Islet of Langerhans (tissue), 1 donor: ENCODE results near the gene AAGAB.

Experiments used
- FAIRE-seq: peaks from one replicate; lab custom pipeline; 2011; peaks lifted over from hg19 to GRCh38; lab: Jason Lieb, UNC

The AAGAB gene

DNA sequence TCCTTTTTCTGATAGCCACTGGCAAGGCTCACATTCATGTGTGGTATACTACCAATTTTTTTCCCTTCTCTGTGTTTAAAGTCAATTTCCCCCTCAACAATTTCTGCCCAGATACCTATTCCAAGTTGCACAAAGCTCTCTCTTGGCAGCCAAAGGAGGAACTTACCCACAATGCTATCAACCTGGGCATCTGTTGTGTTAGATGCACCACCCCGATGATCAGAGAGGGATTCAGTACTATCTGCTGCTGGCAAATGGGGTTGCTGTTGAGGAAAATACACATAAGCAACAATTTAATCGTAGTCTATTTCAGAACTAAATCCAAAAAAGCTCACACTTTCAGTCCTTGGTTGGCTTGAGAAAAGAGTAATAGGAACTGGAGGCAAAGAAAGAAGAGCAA is 46.1 kb downstream of the AAGAB start:
- no peak for FAIRE-seq

DNA sequence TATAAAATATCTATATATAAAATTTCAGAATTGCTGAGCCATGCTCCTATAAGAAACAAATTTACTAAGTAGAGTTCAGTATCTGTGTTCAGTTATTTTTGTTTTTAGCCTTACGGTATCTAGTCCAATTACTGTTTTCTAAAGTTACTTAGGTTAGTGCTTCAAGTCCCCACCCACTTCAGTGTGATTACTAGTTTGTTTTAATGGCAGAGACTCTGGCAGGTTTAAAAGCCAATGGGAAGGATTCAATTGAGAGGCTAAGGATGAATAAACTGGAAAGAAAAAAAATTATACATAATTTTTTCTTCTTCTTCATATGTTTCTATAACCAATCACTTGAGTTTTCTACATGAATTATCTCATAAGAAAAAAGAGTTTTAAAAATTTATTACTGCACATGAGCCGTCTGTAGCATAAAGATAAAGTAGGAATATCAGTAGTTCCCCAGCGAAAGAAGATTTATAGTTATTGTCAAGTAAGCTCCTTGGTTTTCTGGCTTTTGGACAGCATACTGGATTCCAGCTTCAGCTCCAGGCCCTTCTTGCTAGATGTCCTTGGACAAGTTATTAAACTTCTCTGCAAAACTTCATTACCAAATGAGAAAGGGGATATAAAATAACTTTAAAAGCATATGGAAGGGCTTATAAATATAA is 46.8 kb downstream of the AAGAB start:
- FAIRE-seq = no peak

DNA sequence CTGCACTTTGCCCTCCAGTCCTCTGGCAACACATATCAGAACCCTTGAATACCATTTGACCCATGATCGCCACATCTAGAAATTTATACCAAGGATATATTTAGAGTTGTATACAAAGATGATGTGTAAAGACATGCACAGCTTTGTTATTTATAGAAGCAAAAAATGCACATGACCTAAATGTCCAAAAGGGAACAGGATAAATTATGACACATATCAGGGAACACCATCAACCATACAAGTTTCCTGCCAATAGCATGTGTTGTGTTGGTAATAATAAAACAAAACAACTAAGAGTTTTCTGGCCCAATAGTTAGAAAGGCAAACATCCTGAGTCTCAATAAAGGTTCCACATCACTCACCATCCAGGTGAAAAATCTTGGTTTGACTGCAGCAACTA is 51.5 kb downstream of the AAGAB start:
- no peak for FAIRE-seq

DNA sequence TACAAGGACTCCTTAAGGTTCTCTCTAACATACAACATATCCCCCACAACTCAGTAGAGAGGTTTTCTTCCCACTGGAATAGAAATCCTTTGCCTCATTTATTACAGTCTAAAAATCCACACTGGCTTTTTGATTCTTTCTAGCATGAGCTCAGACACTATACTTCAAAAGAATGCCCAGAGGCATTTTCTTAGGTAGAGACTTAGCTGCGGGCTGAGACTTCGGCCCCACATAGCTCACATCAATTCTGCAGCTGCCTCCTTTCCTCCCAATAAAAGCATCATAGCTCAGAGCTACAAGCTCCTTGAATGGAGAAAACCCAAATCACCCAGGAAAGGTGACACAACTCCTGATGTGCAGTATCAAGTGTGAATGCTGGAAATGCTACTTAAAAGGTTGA is 52.4 kb downstream of the AAGAB start:
- no peak for FAIRE-seq

DNA sequence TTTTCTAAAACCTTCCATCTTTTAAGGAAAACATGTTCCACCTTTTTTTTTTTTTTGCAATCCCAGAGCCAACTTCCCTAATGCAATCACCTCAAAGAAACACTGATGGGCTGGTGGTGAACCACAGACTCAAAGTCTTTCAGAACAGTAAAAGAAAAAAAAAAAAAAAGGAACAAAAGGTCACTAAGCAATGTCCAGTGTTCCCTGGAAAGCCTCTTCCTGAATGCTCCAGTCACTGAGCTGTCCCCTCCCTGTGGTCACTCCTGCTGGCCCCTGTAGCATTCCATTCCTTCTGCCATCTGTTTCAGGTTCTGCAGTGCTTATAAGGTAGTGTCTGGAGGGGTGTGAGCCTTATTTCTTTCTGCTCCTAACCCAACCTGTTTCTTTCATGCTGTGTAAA is 53.3 kb downstream of the AAGAB start:
- no peak for FAIRE-seq

DNA sequence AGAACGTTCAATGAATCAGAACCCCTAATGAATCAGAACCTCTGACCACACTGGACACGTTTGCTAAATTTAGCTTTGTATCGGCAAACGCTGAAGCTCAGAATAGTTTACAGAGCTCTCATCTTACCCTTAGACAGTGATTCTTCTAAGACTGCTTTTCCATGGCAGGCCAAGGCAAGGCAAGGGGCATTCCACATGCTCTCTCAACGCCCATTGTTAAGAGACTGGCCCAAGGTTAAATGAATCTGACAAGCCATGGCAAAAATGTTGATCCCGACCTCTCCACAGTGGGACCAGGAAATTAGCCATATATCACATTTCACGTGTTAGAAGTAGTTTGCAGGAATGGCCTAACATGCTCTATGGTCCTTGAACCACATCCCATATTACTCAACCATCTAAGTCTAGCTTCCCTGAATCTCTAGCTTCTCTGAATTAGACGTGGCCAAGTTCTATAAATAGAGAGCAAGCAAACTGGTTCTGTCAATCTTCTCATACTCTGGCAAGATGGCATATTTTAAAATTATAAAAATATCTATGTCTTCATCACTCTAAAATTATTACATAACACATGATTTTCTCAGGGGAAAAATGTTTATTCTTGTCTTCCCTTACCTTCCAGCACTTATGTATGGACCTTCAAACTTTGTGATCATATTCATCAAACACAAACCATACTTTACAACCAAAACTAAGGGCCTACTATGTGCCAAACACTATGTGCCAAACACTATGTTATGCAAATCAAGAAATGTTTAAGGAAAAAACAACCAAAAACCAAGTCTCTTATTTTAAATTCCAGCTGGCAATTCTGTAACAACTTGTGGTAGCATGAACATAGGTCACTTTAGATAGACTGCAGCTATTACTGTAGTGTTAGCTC is 54.3 kb downstream of the AAGAB start:
- no peak for FAIRE-seq

DNA sequence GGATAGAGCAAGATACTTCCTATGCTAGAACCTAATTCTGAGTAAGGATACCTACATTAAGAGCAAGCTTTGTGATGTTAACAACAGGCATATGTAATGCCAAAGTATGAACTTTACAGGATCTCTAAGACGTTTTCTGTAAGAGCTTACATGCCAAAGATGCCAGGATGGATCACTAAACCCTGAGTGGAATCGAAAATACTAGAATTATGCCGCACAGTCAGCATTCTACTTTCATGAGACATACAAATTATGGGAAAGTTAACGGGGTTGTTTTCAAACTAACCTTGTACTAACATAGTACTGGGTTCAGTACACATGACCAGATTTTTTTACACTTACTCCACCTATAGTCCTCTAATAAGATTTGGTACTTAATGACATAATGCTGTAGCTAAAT is 55.1 kb downstream of the AAGAB start:
- no peak for FAIRE-seq

DNA sequence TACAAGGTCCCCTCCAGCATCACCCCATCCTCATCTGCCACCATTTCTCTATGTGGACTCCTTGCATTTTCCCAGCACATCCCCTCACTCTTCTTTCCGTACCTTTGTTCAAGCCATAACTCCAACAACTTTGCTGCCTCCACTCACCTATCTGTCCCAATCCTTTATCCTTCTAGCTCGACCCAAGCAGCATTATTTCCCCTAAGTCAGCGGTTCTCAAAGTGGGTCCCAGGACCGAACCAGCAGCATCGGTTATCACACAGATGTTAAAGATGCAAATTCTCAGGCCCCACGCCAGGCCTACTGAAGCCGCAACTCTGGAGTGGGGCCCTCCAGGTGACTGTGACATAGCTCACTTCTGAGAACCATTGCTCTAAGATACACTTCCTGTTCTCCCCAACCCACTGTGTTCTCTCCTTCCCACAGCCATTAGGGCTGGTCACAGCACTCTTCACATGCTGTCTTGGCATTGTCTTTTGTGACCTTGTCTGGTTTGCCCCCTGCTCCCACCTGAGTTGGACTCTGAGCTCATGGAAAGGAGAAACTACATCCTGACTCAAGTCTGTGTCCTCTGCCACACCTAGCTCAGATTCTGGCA is 56.2 kb downstream of the AAGAB start:
- FAIRE-seq = no peak

DNA sequence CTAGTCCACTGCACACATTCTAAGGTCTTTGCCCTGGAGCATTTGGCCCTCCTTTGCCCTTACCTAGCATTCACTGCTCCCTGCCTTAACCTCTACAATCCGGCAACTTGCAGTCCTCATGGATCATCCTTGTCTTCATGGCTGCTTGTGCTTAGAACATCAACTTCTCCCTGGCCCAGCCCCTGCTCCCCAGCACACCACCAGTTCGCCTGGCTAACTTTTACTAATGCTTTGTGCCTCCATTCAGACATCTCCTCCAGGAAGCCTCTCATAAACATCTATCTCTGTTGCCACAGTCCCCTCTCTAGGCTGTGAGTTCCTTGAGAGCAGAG is 57.1 kb downstream of the AAGAB start:
- no peak for FAIRE-seq

DNA sequence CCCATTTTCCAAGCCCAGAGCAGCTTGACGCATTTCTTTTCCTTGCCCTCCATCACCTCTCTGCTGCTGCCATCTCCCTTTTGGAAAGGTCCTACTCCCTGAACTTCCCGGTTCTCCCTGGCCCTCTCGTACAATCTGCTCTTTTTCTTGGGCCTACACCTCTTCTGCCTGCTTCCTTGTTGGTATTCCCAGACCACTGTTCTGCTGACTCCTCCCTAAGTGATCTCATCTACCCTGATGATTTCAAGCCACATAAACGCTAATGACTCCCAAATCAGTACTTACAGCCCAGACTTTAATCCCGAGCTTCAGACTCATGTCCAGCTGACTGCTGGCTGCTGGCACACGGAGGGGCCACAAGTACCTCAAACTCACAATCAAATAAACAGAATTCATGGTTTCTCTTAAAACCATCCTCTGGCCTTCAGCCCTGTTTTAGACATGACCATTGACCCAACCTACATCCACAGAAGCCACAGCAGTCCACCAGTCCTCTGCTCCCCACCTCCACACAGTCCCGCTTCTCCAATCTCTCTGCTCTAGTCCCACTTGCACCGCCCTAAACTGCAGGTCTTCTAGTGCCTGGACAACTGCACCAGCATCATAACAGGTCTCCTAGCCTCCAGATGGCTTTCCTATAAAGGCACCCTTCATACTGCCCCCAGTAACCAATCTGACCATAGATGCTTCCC is 57.6 kb downstream of the AAGAB start:
- no peak for FAIRE-seq

DNA sequence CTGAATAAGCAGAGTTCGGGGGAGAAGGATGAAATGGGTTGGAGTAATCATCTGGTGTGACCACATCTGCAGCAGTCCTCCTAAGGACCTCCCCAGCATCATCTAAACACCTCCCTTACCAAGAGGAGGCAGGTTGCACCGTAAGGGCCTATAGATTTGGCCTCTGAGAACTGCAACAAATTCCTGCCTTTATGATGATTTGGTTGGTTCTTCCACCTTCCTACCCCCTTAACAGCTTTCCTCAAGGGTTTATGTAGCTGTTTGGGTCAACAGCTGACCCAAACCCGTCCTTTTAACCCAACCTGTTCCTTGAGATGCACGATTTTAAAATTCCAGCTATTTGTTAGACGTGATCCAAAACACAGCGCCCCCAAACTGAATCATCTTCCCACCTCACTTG is 58.2 kb downstream of the AAGAB start:
- FAIRE-seq = no peak

DNA sequence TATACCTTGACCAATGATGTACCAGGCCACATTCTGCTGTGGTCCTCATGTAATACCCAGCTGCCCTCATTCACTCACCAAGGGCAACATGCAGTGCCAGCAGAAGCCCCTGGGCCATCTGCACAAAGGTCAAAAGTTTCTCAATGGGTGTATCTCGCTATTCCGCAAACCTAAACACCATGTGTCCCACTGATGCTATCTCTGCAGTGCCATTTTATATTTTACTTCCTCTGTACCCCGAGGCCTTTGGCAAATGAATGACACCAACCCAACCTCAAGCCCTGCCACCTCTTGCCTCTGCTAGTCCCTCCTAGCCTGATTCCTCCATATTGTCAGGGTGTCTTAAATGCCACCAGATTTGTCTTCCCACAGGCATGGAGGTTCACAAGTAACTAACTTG is 59.2 kb downstream of the AAGAB start:
- FAIRE-seq = no peak

DNA sequence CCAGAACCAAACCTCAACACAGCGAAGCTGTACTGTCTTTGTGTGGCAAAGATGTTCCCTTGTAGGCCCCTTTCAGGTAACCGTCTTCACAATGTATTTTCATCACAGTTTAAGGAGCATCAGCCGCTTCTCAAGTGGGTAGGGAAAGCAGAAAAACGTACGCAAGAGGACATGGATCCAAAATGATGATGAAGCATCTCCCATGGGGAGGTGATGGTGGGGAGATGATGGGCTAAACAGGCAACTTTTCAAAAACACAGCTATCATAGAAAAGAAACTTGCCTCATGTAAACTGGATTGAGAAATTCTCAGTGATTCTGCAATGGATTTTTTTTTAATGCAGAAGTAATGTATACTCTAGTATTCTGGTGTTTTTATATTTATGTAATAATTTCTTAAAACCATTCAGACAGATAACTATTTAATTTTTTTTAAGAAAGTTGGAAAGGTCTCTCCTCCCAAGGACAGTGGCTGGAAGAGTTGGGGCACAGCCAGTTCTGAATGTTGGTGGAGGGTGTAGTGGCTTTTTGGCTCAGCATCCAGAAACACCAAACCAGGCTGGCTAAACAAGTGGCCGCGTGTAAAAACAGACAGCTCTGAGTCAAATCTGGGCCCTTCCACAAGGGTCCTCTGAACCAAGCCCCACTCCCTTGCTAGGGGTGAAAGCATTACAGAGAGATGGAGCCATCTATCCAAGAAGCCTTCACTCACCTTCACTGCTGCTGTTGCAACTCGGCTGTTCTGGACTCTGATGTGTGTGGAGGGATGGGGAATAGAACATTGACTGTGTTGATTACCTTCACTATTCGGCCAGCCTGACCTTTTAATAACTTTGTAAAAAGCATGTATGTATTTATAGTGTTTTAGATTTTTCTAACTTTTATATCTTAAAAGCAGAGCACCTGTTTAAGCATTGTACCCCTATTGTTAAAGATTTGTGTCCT is 60.0 kb downstream of the AAGAB start:
- no peak for FAIRE-seq

DNA sequence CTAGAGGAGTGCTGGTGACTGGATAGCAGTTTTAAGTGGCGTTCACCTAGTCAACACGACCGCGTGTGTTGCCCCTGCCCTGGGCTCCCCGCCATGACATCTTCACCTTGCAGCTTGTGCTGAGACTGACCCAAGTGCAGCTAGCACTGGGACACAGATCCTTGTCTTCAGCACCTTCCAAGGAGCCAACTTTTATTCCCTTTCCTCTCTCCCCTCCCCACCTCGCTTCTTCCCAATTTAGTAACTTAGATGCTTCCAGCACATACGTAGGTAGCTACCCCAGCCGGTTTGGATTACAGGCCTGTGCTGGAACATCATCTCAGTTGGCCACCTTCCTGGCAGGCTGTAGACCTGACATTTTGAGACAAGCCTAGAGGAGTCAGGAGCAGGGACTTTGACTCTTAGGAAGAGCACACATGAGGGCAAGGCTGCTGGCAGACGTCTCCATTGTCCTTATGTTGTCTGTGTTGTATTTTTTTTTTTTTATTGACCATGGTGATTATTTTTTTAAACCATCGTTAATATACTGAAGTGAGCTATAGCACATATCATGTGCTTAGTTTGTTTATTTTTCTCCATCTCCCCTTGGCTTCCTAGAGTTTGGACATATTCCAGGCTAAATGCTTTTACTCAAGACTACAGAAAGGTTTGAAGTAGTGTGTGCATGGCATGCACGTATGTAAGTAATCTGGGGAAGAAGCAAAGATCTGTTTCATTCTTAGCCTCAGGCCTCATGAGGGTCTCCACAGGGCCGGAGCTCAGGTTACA is 61.1 kb downstream of the AAGAB start:
- no peak for FAIRE-seq

DNA sequence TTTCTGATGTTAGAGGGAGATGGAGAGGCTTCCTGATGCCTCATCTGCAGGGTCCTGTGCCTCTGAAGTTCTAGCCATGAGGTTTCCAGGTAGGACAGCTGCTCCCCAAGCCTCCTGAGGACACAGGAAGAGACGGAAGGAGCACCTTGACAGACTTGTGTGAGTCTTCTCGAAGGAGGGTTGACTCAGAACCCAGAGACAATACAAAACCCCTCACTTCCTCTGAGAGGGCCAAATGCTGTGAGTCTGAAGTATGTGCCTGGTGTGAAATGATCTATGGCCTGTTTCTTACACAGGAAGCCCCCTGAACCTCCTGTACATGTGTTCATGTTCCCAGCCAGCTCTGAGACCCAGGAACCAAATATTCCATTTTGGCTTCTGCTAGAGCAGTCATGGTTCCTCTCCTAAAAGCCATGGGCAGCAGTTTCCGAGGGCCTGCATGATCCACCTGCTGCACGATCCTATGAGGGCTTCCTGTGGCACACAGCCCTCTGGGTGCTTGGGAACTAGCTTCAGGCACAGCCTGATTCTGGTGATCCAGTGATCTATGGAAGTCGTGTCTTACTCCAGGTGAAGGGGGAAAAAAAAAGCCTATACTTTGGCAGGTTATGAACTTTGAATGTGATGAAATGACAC is 62.2 kb downstream of the AAGAB start:
- no peak for FAIRE-seq

DNA sequence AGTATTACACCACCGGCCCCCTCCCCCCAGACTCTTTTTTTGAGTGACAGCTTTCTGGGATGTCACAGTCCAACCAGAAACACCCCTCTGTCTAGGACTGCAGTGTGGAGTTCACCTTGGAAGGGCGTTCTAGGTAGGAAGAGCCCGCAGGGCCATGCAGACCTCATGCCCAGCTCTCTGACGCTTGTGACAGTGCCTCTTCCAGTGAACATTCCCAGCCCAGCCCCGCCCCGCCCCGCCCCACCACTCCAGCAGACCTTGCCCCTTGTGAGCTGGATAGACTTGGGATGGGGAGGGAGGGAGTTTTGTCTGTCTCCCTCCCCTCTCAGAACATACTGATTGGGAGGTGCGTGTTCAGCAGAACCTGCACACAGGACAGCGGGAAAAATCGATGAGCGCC is 63.6 kb downstream of the AAGAB start:
- no peak for FAIRE-seq

DNA sequence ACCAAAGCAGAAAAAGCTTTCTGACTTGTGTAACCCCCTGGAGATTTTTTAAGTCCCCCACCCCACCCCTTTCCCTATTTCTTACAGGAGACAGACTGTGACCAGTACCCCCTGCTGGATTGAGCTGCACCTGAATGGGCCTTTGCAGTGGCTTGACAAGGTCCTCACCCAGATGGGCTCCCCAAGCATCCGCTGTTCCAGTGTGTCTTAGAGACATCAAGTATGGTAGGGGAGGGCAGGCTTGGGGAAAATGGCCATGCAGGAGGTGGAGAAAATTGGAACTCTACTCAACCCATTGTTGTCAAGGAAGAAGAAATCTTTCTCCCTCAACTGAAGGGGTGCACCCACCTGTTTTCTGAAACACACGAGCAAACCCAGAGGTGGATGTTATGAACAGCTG is 64.1 kb downstream of the AAGAB start:
- no peak for FAIRE-seq

DNA sequence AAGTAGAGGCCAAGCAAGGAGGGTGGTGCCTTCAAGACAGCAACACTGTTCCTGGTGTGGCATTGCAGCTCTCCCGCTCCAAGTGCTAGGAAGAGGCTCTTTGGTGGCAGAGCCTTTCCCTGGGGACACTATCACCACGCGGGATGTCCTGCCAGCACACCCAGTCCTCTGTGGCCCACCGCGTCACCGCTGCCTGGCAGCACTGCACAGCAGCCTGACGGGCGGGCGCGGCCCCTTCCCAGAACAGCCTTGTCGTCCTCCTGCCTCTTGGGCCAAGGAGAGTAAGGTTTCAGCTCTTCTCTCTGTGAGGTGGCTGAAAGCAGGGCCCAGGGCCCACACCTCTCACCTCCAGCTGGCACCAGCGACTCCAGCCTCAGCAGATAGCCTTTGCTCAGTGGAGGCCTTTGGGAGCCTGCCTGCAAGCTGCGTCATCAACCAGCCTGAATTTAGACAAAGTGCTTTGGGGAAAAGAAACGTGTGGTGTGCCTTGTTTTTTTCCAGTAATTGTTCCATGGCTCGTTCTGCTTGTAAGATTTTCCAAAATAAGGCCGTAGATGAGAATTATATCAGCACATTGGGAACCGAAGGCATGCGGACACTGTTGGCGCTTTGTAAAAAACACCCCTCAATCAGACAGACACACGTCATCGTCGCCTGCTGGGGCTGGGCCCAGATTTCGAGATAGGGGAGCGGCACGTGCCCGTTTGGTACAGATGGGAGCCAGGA is 65.0 kb downstream of the AAGAB start:
- no peak for FAIRE-seq

DNA sequence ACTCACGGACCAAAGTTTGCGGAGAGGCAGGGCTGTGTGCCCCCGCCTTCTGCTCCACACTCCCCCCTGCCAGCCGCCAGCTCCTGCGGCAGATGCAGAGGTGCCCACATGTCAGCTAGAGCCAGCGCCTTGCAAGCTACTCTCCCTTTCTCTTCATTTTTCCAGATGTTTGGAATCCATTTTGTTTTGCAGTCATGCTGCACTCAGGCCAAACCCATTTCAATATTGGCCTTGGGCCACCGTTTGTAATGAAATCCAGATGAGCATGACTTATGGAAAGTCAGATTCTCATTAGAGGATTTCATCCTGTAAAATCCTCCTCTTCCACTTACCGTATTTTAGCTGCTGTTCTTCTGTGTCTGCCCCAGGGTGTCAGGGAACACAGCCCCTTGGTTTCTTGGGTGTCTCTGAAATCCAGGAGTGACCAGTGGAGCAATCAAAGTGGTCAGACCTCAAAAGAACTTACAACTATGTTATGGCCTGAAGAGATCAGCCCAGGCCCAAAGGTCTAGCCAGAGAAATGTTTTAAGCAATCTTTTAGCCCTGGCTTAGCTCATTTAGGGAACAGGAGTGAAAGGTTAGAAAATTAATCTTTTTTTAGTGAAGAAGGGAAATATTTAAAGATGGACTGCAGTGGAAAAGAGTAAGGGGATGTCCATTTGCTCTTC is 65.8 kb downstream of the AAGAB start:
- FAIRE-seq = no peak
